Hepatocyte (in vitro differentiated cells): Measurements from ENCODE around the gene TCP11L2.

Experiments
- EZH2 ChIP-seq: fragments of 200-600 bp; sonication (generic); IDR thresholded peaks from 2 replicates; pipeline ENCODE4 v1.6.1; 2016; ENCODE audit warnings: antibody characterized with exemption, mild to moderate bottlenecking, borderline replicate concordance
- TF ChIP-seq, protein P1 (sequence below): fragments of 200-600 bp; sonication (generic); IDR thresholded peaks from 2 replicates; pipeline ENCODE4 v1.5.1; 2016; ENCODE audit warnings: antibody characterized with exemption, mild to moderate bottlenecking; ENCODE audit not compliant: poor library complexity

GRCh38 chr12:106275458-106275857, 27.1 kb upstream of the TCP11L2 start:
- TF ChIP-seq, protein P1, sequence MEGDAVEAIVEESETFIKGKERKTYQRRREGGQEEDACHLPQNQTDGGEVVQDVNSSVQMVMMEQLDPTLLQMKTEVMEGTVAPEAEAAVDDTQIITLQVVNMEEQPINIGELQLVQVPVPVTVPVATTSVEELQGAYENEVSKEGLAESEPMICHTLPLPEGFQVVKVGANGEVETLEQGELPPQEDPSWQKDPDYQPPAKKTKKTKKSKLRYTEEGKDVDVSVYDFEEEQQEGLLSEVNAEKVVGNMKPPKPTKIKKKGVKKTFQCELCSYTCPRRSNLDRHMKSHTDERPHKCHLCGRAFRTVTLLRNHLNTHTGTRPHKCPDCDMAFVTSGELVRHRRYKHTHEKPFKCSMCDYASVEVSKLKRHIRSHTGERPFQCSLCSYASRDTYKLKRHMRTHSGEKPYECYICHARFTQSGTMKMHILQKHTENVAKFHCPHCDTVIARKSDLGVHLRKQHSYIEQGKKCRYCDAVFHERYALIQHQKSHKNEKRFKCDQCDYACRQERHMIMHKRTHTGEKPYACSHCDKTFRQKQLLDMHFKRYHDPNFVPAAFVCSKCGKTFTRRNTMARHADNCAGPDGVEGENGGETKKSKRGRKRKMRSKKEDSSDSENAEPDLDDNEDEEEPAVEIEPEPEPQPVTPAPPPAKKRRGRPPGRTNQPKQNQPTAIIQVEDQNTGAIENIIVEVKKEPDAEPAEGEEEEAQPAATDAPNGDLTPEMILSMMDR = no peak
- no peak for TF ChIP-seq EZH2
